Right renal cortex interstitium (tissue), 3 donors: Measurements from ENCODE around the gene EFCAB8. TPM values are rescaled to one million over a fixed set of nuclear protein-coding genes. Genes with fewer than 3 reads are reported as not detected.

ENCODE experiments used
- DNase-seq, 3 donors: peaks; one replicate each; pipeline ENCODE4 v3.0.0-alpha.2; 2013; ENCODE audit warnings: low read depth in 3 of 3, low spot score in 2 of 3
- polyA plus RNA-seq, 3 donors: library from polyadenylated mRNA; unstranded; fragments of 120-200 nt; gene quantifications; one replicate each; pipeline ENCODE4 v1.2.1, GENCODE V29; 2013; ENCODE audit not compliant: insufficient read length in 3 of 3

EFCAB8 gene
- polyA plus RNA-seq, 3 donors: 0.06 to 0.33 TPM; not detected in 1

DNA sequence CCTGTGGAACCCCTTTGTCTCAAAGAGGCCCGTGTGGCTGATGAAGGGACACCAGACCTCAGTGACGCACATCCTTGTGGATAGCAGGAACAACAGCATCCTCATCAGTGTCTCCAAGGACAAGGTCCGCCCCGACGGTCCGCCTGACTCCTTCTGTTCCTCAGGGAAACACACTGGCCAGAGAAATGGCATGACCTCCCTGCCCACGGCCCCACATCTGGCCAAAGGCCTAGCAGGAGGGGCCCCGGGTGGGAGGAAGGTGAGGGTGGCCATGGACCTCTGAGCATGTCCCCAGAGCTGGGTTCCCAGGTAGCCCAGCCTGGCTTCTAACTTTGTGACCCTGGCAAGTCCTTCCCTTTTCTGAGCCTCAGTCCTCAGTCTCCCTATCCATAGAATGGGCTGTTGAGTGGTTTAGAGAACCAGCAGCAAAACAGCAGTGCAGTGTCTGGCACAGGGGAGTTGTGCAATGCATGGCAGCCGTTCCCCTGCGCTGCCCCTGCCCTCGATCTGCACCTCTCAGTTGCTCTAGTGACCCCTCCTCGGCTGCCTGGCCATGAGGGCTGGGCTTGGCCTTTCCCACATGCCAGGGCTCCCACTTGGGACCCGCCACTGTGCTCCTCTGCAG, 48.3 kb downstream of the EFCAB8 start:
- DNase-seq: no peak

DNA sequence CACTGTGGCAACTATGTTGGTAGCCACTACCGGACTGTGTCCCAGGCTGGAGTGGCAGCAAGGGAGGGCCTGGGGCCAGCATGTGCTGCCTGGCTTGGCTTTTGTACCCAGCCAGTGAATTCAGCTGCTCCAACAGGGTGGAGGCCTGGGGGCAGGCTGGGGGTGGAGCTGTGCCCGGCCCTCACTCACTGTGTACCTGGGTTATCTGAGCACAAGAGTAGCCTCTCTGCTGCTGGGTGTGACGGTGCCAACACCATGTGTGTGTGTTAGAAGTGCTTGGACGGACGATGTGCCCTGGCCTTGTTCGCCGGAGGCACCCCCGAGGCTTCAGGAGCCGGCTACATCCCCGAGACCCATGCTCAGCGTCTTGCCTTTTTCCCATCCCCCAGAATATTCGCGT, 49.2 kb downstream of the EFCAB8 start:
- DNase-seq: no peak

GRCh38 chr20:32908334-32909292, 49.9 kb downstream of the EFCAB8 start:
- DNase-seq: no peak

- no peak for DNase-seq
These were observed 50.7 kb downstream of the EFCAB8 start for GRCh38 chr20:32909451-32909850.

DNA sequence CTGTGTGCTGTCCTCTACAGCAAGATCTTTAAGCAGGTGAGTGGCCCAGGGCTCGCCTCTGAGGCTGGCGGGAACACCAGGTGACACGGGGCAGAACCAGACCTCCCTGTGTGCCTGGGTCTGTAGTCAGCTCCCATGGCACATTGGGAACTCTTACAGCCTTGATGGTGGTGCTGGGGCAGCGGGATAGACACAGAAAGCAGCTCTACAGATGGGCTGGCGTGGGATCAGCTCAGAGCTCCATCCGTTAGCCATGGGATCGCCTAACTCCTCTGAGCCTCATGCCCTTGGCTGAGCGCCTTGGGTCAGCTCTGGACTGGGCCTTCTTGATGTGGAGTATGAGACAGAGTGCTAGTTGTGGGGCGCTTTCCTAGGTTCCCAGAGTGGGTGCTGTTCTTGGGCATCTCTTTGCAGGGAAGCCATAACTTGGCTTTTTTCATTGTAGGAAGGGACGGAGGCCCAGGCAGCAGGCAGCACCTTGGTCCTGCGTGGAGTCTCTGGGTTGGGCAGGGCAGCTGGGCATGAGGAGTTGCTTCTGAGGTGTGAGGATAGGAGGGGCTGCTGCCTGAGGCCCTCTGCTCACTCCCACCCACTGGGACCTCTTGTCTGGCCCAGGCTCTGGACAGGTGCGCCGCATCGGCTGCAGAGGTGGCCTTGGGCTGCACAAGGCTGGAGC, 51.3 kb downstream of the EFCAB8 start:
- DNase-seq: no peak

DNA sequence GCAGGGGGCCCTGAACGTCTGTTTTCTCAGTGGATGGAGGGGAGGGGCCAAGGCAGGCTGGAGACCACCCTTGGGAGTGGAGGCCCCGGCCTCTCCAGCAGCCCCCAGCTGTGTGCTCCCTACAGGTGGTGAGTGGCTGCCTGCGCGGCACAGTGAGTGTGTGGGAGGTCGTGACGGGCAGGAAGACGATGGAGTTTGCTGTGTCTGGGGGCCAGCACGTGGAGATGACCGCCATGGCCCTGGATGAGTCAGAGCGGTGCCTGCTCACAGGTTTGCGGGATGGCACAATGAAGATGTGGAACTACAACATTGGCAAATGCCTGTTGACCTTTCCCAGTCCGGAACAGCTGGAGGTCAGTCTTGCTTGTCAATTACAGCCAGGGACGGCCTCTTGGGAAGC, 52.6 kb downstream of the EFCAB8 start:
- DNase-seq: no peak

- no peak for DNase-seq
These were observed 54.0 kb downstream of the EFCAB8 start for GRCh38 chr20:32912688-32913087.

DNA sequence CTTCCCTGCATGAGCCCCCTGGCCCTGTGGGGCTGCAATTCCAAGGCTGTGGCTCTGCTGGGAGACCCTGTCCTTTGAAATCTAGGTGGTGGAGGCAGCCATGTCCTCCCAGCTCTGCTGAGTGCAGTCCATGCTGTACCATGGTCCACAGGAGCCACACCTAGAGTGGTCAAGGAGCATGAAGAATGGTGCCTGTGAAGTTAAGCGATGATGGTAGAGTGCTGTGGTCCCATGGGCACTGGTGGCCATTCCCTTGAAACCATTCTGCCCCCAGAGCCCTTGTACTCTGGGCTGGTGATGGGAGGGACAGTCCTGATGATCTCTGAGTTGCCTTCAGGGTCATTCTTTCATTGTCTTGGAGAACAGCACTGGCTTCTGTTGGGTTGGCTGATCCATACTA, 55.3 kb downstream of the EFCAB8 start:
- no peak for DNase-seq

DNA sequence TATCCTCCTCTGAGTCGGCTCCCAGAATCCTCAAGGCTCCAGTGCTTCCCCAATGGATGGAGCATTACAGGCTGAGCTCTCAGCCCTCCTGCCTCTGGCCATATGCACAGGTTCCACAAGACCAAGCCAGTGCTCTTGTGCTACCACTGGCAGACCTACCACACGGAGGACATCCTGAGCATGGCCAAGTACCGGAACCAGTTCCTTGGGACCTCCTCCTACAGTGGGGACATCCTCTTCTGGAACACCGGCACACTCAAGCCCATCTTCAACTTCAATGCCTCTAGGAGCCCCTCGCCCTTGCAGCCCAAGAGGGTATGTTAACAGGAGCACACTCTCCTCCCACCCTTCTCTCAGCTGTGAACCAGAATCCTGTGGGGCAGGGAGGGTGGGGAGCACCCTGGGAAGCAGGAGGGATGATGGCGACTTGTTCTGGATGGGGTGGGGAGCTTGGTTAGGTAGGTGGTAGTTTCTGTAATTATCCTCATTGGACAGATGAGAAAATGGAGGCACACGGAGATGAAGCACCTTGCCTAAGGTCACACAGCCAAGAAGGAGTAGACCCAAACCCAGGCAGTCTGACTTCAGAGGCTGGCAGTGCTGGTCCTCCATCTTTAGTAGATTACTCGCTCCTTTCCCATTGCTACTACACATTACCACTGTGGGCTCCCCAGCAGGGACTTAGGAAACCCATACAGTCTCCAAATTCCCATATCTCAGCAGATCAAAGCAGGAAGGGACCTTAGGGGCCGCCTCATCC, 58.6 kb downstream of the EFCAB8 start:
- no peak for DNase-seq

DNA sequence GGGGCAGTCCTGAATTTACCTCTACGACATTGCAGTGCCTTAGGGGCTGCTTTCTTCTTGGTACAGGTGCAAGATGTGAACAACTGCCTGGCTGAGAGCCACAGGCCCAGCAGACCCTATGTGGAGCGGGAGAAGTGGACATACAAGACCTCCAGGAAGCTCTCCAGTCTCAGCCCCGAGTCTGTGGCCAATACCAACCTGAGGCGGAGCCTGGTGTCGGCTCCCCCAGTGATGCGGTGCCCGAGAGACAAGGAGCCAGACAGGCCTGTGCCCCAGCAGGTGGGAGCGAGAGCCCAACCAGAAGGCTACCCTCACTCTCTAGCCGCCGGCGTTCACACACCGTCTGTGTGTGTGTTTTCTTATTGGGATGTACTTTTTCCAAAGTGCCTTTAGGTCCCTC, 59.6 kb downstream of the EFCAB8 start:
- no peak for DNase-seq

DNA sequence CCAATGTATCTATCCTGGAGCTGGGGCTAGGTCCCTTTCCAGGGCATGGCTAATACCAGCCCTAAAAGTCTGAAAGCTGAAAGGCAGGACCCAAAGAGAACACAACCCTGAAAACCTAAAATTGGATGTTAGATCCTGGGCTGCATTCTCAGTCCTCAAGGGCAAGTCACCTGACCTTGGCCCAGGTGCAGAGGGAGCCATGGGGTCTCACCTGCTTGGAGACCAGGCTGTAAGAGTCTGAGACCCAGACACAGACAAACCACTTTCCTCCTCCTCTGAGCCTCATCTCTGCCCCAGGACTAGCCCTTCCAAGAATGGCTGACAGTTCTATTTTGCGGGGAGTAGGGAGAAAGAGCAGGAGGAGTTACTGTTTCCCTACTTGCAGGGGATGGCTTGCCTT, 60.0 kb downstream of the EFCAB8 start:
- DNase-seq: no peak

DNA sequence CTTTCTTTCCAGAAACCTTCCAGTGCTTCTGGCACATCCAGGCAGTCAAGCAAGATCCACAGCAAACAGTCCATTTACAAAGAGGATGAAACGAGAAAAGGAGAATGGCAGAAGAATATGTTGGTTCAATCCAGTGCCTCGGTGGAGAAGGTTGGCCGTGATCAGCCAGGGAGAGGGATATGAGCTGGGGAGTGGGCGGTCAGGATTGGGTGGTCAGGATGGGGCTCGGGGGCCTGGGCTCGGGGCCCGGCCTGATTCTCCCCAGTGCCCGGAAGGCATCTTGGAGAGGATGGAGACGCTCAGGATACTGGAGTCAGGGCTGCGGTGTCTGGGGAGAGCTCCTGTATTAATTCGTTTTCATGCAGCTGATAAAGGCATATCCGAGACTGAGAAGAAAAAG, 61.3 kb downstream of the EFCAB8 start:
- no peak for DNase-seq

DNA sequence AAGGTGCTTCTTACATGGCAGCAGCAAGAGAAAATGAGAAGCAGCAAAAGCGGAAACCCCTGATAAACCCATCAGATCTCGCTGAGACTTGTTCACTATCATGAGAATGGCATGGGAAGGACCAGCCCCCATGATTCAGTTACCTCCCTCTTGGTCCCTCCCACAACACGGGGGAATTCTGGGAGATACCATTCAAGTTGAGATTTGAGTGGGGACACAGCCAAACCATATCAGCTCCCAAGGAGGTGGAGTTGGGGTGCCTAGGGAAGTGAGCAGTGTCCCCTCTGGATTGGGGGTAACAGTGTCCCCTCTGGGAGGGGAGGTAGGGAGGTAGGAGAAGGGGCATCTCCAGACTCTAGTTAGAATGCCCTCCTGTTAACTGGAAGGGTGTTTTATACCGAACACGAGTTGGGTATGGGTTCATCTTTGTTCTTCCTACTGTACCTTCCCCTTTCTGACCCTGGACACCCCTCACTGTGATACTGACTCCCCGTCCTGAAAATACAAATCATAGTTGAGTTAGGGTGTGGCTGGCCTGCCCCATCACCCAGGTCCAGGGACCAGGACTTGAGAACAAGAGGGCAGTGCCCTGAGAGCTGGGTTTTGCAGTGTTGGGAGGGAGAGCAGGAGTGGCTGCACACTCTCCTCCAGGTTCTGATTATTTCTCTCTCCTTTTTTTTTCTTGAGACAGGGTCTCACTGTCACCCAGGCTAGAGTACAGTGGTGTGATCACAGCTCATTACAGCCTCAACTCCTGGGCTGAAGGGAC, 62.0 kb downstream of the EFCAB8 start:
- no peak for DNase-seq

DNA sequence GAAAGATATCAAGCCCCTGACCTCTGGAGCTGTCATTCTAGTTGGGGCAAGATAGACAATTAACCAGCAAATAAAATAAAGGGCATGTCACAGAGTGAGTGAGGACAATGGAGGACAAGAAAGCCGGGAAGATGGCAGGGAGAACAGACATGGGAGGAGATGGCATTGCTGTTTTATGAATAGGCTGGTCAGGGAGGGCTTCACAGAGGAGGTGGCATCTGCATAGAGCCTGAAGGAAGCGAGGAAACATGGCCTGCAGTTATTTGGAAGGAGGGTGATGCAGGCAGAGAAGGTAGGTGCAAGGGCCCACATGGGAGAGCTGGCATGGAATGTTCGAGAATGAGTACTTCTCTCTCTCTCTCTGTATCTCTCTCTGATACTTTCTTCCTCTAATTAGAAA, 63.7 kb downstream of the EFCAB8 start:
- DNase-seq: no peak

DNA sequence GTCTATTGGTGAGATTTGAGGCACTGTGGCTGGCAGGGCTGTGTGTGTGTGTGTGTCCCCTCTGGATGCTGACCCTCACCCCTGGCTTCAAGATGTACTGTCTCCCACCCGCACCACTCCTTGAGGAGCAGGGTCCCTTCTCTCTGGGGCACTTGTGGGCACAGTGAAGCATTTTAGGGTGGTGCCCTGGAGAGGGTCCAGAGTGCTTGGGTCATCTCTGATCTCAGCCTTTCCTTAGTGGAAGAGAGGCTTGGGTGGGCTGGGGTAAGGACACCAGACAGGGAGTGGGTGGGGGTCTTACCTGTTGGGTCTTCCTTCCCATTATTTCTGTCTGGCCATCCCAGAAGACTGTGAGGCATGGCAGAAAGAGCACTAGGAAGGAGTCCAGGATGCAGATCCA, 66.1 kb downstream of the EFCAB8 start:
- no peak for DNase-seq

- DNase-seq: no peak
These were observed 66.9 kb downstream of the EFCAB8 start for GRCh38 chr20:32925481-32926196.

- DNase-seq: no peak
These were observed 70.4 kb downstream of the EFCAB8 start for GRCh38 chr20:32929162-32929561.

DNA sequence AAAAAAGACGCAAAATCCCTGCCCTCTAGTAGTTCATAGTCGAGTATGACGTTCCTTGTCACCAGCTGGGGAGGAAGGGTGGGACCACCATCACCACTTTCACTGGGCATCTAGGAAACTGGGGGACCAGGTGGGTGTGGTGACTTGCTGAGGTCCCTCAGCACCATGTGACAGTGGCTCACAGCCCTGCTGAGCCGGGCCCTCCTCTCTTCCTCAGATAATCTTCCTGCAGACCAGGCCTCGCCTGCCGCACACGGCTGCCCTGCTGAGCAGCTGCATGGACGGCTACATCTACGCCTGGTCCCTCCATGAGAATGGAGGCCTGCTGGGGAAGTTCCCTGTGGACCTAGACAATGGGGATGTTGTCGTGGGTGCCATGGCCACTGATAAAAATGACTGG, 71.5 kb downstream of the EFCAB8 start:
- DNase-seq: no peak

DNA sequence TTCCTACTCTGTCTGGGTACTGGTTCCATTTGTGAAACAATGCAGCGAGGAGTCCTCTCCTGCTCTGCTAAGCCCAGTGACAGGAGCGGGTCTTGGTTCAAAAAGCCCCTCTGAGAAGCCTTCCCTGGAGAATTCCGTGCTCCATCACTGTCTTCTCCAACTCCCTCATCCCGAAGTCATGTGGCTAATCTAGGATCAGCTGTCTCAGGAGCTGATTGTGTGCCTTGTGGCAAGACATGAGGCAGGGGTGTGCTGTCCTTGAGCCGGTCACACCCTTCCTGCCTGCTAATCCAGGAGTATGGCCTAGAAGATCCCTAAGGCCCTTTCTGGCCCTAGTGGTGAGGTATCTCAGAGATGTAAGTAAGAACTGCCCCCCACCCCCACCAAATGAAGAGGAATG, 72.0 kb downstream of the EFCAB8 start:
- DNase-seq: no peak

DNA sequence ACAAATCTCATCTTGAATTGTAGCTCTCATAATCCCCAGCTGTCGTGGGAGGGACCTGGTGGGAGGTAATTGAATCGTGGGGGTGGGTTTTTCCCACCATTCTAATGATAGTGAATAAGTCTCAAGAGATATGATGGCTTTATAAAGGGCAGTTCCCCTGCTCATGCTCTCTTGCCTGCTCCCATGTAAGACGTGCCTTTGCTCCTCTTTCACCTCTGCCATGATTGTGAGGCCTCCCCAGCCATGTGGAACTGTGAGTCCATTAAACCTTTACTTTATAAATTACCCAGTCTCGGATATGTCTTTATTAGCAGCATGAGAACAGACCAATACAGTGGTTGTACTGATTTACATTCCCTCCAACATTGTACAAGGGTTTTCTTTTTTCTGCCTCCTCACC, 75.9 kb downstream of the EFCAB8 start:
- no peak for DNase-seq
